HepG2 (cell line): ENCODE measurements around the gene LRIG1. TPM values are rescaled to one million over a fixed set of nuclear protein-coding genes. Genes with fewer than 3 reads are reported as not detected.

Source experiments
- BCLAF1 ChIP-seq: fragments of 450-650 bp; IDR thresholded peaks from 2 replicates; pipeline ENCODE4 v1.6.1; 2017; ENCODE audit warnings: mild to moderate bottlenecking
- CREB1 ChIP-seq, 2 experiments: fragments of 450-650 bp in 1 of 2; IDR thresholded peaks; 2 replicates each; pipeline ENCODE4 v1.6.1; 2016 to 2017; ENCODE audit warnings: control low read depth in 1 of 2, mild to moderate bottlenecking in 1 of 2, missing compliant biosample characterization in 1 of 2, missing genetic modification characterization in 1 of 2
- ELF3 ChIP-seq: IDR thresholded peaks from 2 replicates; pipeline ENCODE4 v1.6.1; 2016; ENCODE audit warnings: missing genetic modification reagents, missing compliant biosample characterization
- ETS1 ChIP-seq: sonication (generic); formaldehyde crosslinking; IDR thresholded peaks from 2 replicates; pipeline ENCODE4 v1.4.0; 2020; ENCODE audit warnings: missing genetic modification reagents
- ISL2 ChIP-seq: sonication (generic); formaldehyde crosslinking; IDR thresholded peaks from 2 replicates; pipeline ENCODE4 v1.5.0; 2020; ENCODE audit warnings: missing genetic modification reagents
- MAX ChIP-seq: IDR thresholded peaks from 2 replicates; pipeline ENCODE4 v1.6.1; 2012; ENCODE audit warnings: inconsistent platforms
- NRL ChIP-seq: sonication (generic); formaldehyde crosslinking; IDR thresholded peaks from 2 replicates; pipeline ENCODE4 v1.5.0; 2020; ENCODE audit warnings: missing genetic modification reagents, mild to moderate bottlenecking, moderate library complexity, borderline replicate concordance
- PLSCR1 ChIP-seq: sonication (generic); formaldehyde crosslinking; IDR thresholded peaks from 2 replicates; pipeline ENCODE4 v1.5.0; 2020; ENCODE audit warnings: missing genetic modification reagents, mild to moderate bottlenecking, borderline replicate concordance
- PRMT3 ChIP-seq: sonication (generic); formaldehyde crosslinking; IDR thresholded peaks from 2 replicates; pipeline ENCODE4 v1.8.1; 2022; ENCODE audit warnings: low read depth, mild to moderate bottlenecking, moderate library complexity, missing genetic modification reagents, borderline replicate concordance
- RARG ChIP-seq: sonication (generic); formaldehyde crosslinking; IDR thresholded peaks from 2 replicates; pipeline ENCODE4 v1.4.0; 2020; ENCODE audit warnings: low read depth, mild to moderate bottlenecking, missing genetic modification reagents
- ZBTB42 ChIP-seq: sonication (generic); formaldehyde crosslinking; IDR thresholded peaks from 2 replicates; pipeline ENCODE4 v1.5.0; 2020; ENCODE audit warnings: mild to moderate bottlenecking, missing genetic modification reagents
- ZBTB43 ChIP-seq: sonication (generic); formaldehyde crosslinking; conservative IDR thresholded peaks from 2 replicates; pipeline ENCODE4 v1.4.0; 2020; ENCODE audit warnings: missing genetic modification reagents
- ZFP91 ChIP-seq: sonication (generic); formaldehyde crosslinking; IDR thresholded peaks from 2 replicates; pipeline ENCODE4 v1.9.0; 2022; ENCODE audit warnings: missing genetic modification reagents, mild to moderate bottlenecking, borderline replicate concordance
- ZNF280B ChIP-seq: sonication (generic); formaldehyde crosslinking; IDR thresholded peaks from 2 replicates; pipeline ENCODE4 v1.5.0; 2020; ENCODE audit warnings: missing genetic modification reagents, mild to moderate bottlenecking, borderline replicate concordance
- ZNF326 ChIP-seq: sonication (generic); formaldehyde crosslinking; IDR thresholded peaks from 2 replicates; pipeline ENCODE4 v1.4.0; 2020; ENCODE audit warnings: missing genetic modification reagents, borderline replicate concordance
- ZNF460 ChIP-seq: sonication (generic); formaldehyde crosslinking; IDR thresholded peaks from 2 replicates; pipeline ENCODE4 v1.5.1; 2020; ENCODE audit warnings: missing genetic modification reagents, mild to moderate bottlenecking, borderline replicate concordance
- polyA plus RNA-seq, 8 experiments: library from polyadenylated mRNA; depleted of rRNA in 3 of 8; stranded (reverse) in 7 of 8; unstranded in 1 of 8; fragments of >200 nt; fragmentation: Illumina TruSeq in 4 of 8; extraction: Trizol in 4 of 8; gene quantifications; 2 replicates each; pipeline versions ENCODE4 v1.2.1 to v1.2.3, GENCODE V29; 2011 to 2016; ENCODE audit warnings: low read depth in 4 of 8, missing spikeins in 1 of 8, mixed read lengths in 1 of 8; ENCODE audit not compliant: insufficient read depth in 1 of 8
- total RNA-seq, 5 experiments: library from RNA; depleted of rRNA; stranded (reverse); fragments of >200 nt; fragmentation: Illumina TruSeq; extraction: Trizol; gene quantifications; 2 replicates each; pipeline ENCODE4 v1.2.3, GENCODE V29; 2016; ENCODE audit warnings: low read depth in 1 of 5

LRIG1 gene
- total and polyA plus RNA-seq, 2 of the 13 experiments (the other 11 are each of a cell fraction or from before 2014, with no cell fraction given), result 17.8 to 24.8 TPM

GRCh38 chr3:66500576-66501482 is at the start of gene LRIG1 (continued):
- no peak for TF ChIP-seq BCLAF1
- peak; percentile 74; the same call in 1 of the 2 replicates for TF ChIP-seq NRL (CRISPR knock-in tag)
- TF ChIP-seq ZNF460 (CRISPR knock-in tag), result no peak
- TF ChIP-seq MAX, result peak; percentile 88
- TF ChIP-seq ZBTB43 (CRISPR knock-in tag), result no peak; the same call in 1 of the 2 replicates
- TF ChIP-seq ISL2 (CRISPR knock-in tag), result no peak; the same call in 1 of the 2 replicates
- 0 out of 2 replicates have a peak, but pooled peaks have one; percentile 39 for TF ChIP-seq ELF3 (CRISPR knock-in tag)
- no peak for TF ChIP-seq ZBTB42 (CRISPR knock-in tag)
- TF ChIP-seq PLSCR1 (CRISPR knock-in tag), result no peak
- TF ChIP-seq CREB1 (IDR thresholded peaks at IDR 0.05), result 0 out of 2 replicates have a peak, but pooled peaks have one; percentile 46
- TF ChIP-seq CREB1 (CRISPR knock-in tag; IDR thresholded peaks at IDR 0.05), result peak; percentile 46; the same call in 1 of the 2 replicates
- TF ChIP-seq ZNF326 (CRISPR knock-in tag), result no peak
- no peak for TF ChIP-seq PRMT3 (CRISPR knock-in tag)
- peak; percentile 22; the same call in 1 of the 2 replicates for TF ChIP-seq ZNF280B
- peak; percentile 100 for TF ChIP-seq ZFP91 (CRISPR knock-in tag)
- no peak for TF ChIP-seq RARG (CRISPR knock-in tag)
- no peak; the same call in 1 of the 2 replicates for TF ChIP-seq ETS1 (CRISPR knock-in tag)
